Naive thymus-derived CD4-positive, alpha-beta T cell (primary cell): ENCODE measurements around the gene NAPEPLD. TPM values are rescaled to one million over a fixed set of nuclear protein-coding genes. Genes with fewer than 3 reads are reported as not detected.

Experiments
- ATAC-seq: fragments of 150-1000 bp; cut with Tn5 transposase; 2 replicates; pipeline ENCODE4 v1.10.0; 2021; ENCODE audit warnings: mild to moderate bottlenecking, moderate library complexity
- CTCF ChIA-PET: fragments of 350-600 bp; sonication (Branson Sonifier 250); formaldehyde crosslinking; loops from one replicate; lab custom pipeline; 2021; ENCODE audit warnings: antibody characterized with exemption; lab: Charles Lee
- POLR2A ChIA-PET: fragments of 350-600 bp; sonication (Branson Sonifier 250); formaldehyde crosslinking; loops from one replicate; lab custom pipeline; 2021; ENCODE audit warnings: antibody characterized with exemption, inconsistent platforms; lab: Charles Lee
- DNase-seq, 9 donors: peaks; one replicate each; pipeline versions ENCODE4 v3.0.0 to v3.0.0-alpha.2; 2020 to 2022; ENCODE audit warnings: mixed read lengths in 1 of 9
- H3K27ac ChIP-seq: one replicate; pipeline ENCODE4 v1.7.0; 2013; ENCODE audit warnings: mild to moderate bottlenecking, low read depth, low read length, moderate library complexity
- H3K27me3 ChIP-seq, 2 donors: one replicate each; pipeline ENCODE4 v1.7.0; 2013; ENCODE audit warnings: low read length in 2 of 2, mild to moderate bottlenecking in 2 of 2, moderate library complexity in 2 of 2; ENCODE audit not compliant: control insufficient read depth in 2 of 2, insufficient read depth in 2 of 2
- H3K36me3 ChIP-seq, 3 experiments: 1 replicate in 2 of 3; 2 replicates in 1 of 3; pipeline ENCODE4 v1.7.0; 2013; ENCODE audit warnings: low read length in 3 of 3, mild to moderate bottlenecking in 3 of 3, moderate library complexity in 1 of 3; ENCODE audit not compliant: insufficient read depth in 3 of 3, control insufficient read depth in 2 of 3
- H3K4me1 ChIP-seq, 2 donors: one replicate each; pipeline ENCODE4 v1.7.0; 2013; ENCODE audit warnings: low read length in 2 of 2, mild to moderate bottlenecking in 2 of 2, moderate library complexity in 1 of 2; ENCODE audit not compliant: control insufficient read depth in 2 of 2, insufficient read depth in 2 of 2
- H3K4me3 ChIP-seq: 2 replicates; pipeline ENCODE4 v1.7.0; 2013; ENCODE audit warnings: mild to moderate bottlenecking, low read length
- H3K9me3 ChIP-seq, 3 experiments: 1 replicate in 2 of 3; 2 replicates in 1 of 3; pipeline ENCODE4 v1.7.0; 2013; ENCODE audit warnings: low read length in 3 of 3; ENCODE audit not compliant: control insufficient read depth in 2 of 3
- H3K27ac Mint-ChIP-seq, 9 donors: one replicate each; pipeline ENCODE4 v1.8.0; 2020 to 2022; ENCODE audit warnings: mixed read lengths in 9 of 9, mild to moderate bottlenecking in 8 of 9, moderate library complexity in 5 of 9, inconsistent platforms in 2 of 9
- H3K27me3 Mint-ChIP-seq, 5 donors: one replicate each; pipeline ENCODE4 v1.8.0; 2021 to 2022; ENCODE audit warnings: mixed read lengths in 5 of 5, mild to moderate bottlenecking in 1 of 5
- H3K36me3 Mint-ChIP-seq, 5 donors: one replicate each; pipeline ENCODE4 v1.8.0; 2020 to 2022; ENCODE audit warnings: mixed read lengths in 5 of 5, mild to moderate bottlenecking in 3 of 5, inconsistent platforms in 1 of 5
- H3K4me1 Mint-ChIP-seq, 7 donors: one replicate each; pipeline ENCODE4 v1.8.0; 2020 to 2022; ENCODE audit warnings: mixed read lengths in 7 of 7, mild to moderate bottlenecking in 3 of 7, inconsistent platforms in 1 of 7
- H3K4me3 Mint-ChIP-seq, 10 donors: one replicate each; pipeline ENCODE4 v1.8.0; 2020 to 2022; ENCODE audit warnings: mild to moderate bottlenecking in 10 of 10, mixed read lengths in 10 of 10, moderate library complexity in 6 of 10, inconsistent platforms in 2 of 10
- H3K9me3 Mint-ChIP-seq, 11 donors: one replicate each; pipeline ENCODE4 v1.8.0; 2020 to 2022; ENCODE audit warnings: mixed read lengths in 11 of 11, mild to moderate bottlenecking in 4 of 11, inconsistent platforms in 1 of 11, moderate library complexity in 1 of 11
- intact Hi-C, 2 donors: fragments of 100-400 bp; cut with micrococcal nuclease; formaldehyde crosslinking; loops; one replicate each; pipeline ENCODE4 v1.15.1; 2023
- polyA plus RNA-seq, 2 donors: library from polyadenylated mRNA; unstranded; fragments of 300-500 nt; fragmentation: Illumina TruSeq; gene quantifications; one replicate each; pipeline ENCODE4 v1.2.3, GENCODE V29; 2021
- total RNA-seq, 6 experiments: library from RNA in 5 of 6; stranded (reverse) in 5 of 6; gene quantifications; 1 replicate in 5 of 6; 2 replicates in 1 of 6; pipeline ENCODE4 v1.2.3 and lab custom pipeline; 2021 to 2026

NAPEPLD gene
- total and polyA plus RNA-seq, 7 experiments from 2014 or later, result 2.9 to 19.7 (median 9.9) TPM

DNA sequence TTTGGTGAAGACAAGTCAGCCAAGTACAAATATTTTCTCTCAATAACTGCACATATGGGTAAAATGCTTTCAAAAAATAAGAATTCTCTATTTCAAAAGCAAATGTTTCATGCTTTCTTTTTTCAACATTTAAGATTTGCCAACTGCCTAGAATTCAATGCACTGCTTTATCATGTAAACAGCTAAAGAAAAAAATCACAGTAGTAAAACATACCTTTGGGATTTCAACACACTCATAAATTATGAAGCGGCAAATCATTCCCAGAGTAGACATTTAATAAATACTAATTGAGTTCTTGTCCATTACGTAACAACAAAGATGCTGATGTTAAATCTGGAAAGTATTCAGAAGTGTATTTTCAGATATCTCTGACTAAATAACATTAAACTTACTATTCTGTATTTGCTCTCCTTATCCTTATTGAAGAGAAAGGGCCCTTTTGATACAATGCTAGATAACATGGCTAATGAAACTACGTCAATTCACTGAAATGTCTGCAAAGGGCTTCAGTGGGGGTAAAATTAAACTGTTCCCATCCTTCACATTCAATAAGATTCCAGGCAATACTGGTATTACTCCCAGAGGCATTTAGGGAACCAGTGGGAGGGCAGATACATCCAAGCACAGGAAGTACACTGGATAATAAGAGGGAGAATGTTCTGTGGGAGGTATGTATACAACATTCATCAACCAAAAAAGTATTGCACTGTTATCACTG, 13.9 kb downstream of the NAPEPLD start:
- ChIA-PET CTCF (no interaction called here), POLR2A (no interaction called here)
- Mint-ChIP-seq H3K9me3 (peaks cover 0 to 3% (median 0%) of the 10 kb centered on the region in 11 donors), H3K4me3 (no peak overlapping the region), H3K27ac (peak overlapping the region in 1 of 9 donors; percentile 26), H3K27me3 (no peaks in the 10 kb centered on the region), H3K4me1 (peaks cover 4 to 23% (median 17%) of the 10 kb centered on the region in 7 donors), H3K36me3 (peaks cover 0 to 20% (median 4%) of the 10 kb centered on the region in 5 donors)
- DNase-seq (no peak), ATAC-seq (no peak)
- H3K4me3 ChIP-seq, result no peak overlapping the region
- no peaks in the 10 kb centered on the region for H3K9me3 ChIP-seq
- H3K27me3 ChIP-seq, result no peaks in the 10 kb centered on the region
- H3K36me3 ChIP-seq, result no peaks in the 10 kb centered on the region
- no peaks in the 10 kb centered on the region for H3K4me1 ChIP-seq
- intact Hi-C loops, result no loop called here
- H3K27ac ChIP-seq, result no peak overlapping the region

DNA sequence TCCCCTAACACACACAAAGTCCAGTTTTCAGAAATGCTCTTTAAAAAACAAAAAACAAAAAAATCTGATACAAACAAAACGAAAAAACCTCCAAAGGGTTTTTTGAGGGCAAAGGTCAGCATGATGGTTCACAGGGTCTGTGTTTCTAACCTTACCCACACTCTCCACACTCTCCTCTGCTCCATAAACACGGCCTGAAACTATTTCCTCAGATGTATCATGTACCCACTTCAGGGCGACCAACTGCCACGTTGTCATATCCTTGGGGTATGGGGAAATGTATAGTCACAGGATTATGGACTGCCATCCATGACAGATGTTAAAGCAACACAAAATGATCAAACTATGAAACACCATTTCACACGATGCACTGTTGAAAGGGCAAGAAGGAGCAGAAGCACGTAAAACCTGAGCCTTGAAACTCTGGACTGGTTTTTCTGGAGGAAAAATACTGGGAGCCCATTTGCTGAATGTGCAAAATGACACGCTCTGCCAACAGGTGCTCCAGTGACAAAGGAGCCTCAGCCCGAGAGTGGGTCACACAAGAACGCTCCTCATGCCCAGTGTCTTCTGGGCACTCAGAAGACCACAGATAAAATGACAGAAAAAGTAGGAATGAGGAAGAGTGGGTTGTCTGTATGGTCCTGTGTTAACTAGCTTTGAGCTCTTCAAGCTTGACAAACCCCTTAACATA, 15.8 kb downstream of the NAPEPLD start:
- Mint-ChIP-seq H3K4me1 (peaks cover 7 to 26% (median 19%) of the 10 kb centered on the region in 7 donors), H3K9me3 (peaks cover 0 to 3% (median 0%) of the 10 kb centered on the region in 11 donors), H3K36me3 (peaks cover 4 to 17% (median 10%) of the 10 kb centered on the region in 5 donors), H3K27me3 (no peaks in the 10 kb centered on the region), H3K27ac (peak overlapping the region in 1 of 9 donors; percentile 53), H3K4me3 (no peak overlapping the region)
- no peak for ATAC-seq
- H3K27ac ChIP-seq, result no peak overlapping the region
- no peak for DNase-seq
- H3K4me3 ChIP-seq, result no peak overlapping the region
- no peaks in the 10 kb centered on the region for H3K9me3 ChIP-seq
- peaks cover 0 to 5% (median 0%) of the 10 kb centered on the region in 3 experiments for H3K36me3 ChIP-seq
- no peaks in the 10 kb centered on the region for H3K27me3 ChIP-seq
- no peaks in the 10 kb centered on the region for H3K4me1 ChIP-seq
- intact Hi-C loops, result no loop called here
- CTCF ChIA-PET, result no interaction called here
- POLR2A ChIA-PET, result interaction anchor here (0.5 kb wide), 1 partner anchor 279 kb away, joined by 3 read pairs; no protein-coding TSS in a partner anchor

DNA sequence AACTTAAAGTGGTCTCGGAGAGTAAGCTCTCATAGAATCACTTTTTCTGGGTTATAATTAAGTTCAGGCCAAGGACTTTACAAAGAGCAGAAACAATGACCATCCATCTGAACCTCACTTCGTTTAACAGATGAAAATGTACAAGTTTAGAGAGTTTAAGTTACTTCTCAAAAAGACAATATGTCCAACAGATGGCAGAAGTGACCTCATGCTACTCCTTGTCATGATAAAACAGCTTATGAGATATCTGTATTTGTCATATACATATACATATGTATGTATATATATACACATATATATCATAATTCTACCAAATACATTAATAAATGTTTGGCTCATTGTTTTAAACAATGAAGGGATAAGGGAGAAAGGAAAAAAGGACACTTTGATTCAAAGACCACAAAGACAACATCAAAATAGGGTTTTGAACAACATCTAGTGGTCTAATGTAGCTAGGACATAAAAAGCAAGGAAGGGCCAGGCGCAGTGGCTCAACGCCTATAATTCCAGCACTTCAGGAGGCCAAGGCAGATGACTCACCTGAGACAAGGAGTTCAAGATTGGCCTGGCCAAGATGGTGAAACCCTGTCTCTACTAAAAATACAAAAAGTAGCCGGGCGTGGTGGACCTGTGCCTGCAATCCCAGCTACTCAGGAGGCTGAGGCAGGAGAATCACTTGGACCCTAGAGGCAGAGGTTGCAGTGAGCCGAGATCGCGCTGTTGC, 17.8 kb downstream of the NAPEPLD start:
- H3K4me3 ChIP-seq, result no peak overlapping the region
- H3K9me3 Mint-ChIP-seq, result no peaks in the 10 kb centered on the region
- H3K4me1 Mint-ChIP-seq, result peaks cover 7 to 28% (median 22%) of the 10 kb centered on the region in 7 donors
- CTCF ChIA-PET, result interaction anchor here (0.9 kb wide), 1 partner anchor 55 kb away, joined by 3 read pairs; no protein-coding TSS in a partner anchor
- H3K9me3 ChIP-seq, result no peaks in the 10 kb centered on the region
- H3K27ac Mint-ChIP-seq, result no peak overlapping the region
- ATAC-seq (no peak), DNase-seq (no peak)
- intact Hi-C loops, result no loop called here
- H3K4me1 ChIP-seq, result no peaks in the 10 kb centered on the region
- H3K4me3 Mint-ChIP-seq, result no peak overlapping the region
- H3K36me3 Mint-ChIP-seq, result peaks cover 12 to 35% (median 24%) of the 10 kb centered on the region in 5 donors
- peaks cover 0 to 16% (median 7%) of the 10 kb centered on the region in 3 experiments for H3K36me3 ChIP-seq
- H3K27me3 Mint-ChIP-seq, result no peaks in the 10 kb centered on the region
- POLR2A ChIA-PET, result no interaction called here
- no peak overlapping the region for H3K27ac ChIP-seq
- no peaks in the 10 kb centered on the region for H3K27me3 ChIP-seq

DNA sequence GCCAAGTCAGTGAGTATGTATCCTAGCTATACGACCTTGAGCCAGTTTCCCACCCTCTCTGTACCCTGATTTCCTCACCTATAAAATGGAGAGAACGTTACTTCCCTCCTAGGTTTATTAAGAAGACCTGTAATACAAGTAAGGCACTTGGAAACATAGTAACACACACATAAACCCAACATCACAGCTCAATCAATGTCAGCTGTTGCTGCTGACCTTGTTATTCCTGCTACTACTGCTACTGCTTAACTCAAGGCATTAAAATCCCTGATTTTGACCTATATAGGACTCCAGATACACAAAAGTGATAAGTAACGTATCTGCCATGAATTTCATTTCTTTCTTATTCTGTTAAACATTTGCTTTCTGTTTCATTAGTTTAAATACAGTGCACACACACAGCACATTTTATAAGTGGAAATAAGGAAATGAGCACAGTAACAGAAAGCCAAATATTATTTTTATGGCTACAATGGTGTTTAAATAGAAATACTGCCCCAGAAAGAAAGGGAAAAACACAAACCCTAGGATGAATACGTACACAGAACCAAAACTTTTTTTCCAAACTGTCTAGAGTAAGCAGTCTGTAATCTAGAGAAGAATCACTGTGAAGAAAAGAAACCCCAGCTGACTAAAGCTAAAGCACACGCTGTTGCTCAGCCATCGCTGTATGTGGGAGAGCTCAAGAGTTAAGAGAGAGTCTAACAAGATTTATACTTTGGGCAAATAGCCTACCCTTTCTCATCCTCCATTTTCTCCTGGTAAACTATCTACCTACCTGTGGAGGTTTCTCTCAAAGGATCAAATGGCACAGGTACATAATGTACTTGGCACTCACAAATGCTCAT, 19.0 kb downstream of the NAPEPLD start:
- POLR2A ChIA-PET, result interaction anchor here (0.6 to 0.7 kb wide), 2 partner anchors 10 to 20 kb away, joined by 3 read pairs; no protein-coding TSS in a partner anchor
- Mint-ChIP-seq H3K36me3 (peaks cover 12 to 37% (median 26%) of the 10 kb centered on the region in 5 donors), H3K4me1 (peaks cover 7 to 24% (median 18%) of the 10 kb centered on the region in 7 donors), H3K9me3 (no peaks in the 10 kb centered on the region), H3K27ac (peak overlapping the region in 2 of 9 donors; percentile 2 to 6), H3K4me3 (no peak overlapping the region), H3K27me3 (no peaks in the 10 kb centered on the region)
- Histone ChIP-seq H3K36me3 (peaks cover 0 to 18% (median 7%) of the 10 kb centered on the region in 3 experiments), H3K4me3 (no peak overlapping the region), H3K27ac (no peak overlapping the region), H3K27me3 (no peaks in the 10 kb centered on the region), H3K4me1 (no peaks in the 10 kb centered on the region), H3K9me3 (no peaks in the 10 kb centered on the region)
- intact Hi-C loops, result no loop called here
- DNase-seq, result no peak
- ATAC-seq, result no peak
- CTCF ChIA-PET, result interaction anchor here (0.9 kb wide), 1 partner anchor 54 kb away, joined by 3 read pairs; no protein-coding TSS in a partner anchor

DNA sequence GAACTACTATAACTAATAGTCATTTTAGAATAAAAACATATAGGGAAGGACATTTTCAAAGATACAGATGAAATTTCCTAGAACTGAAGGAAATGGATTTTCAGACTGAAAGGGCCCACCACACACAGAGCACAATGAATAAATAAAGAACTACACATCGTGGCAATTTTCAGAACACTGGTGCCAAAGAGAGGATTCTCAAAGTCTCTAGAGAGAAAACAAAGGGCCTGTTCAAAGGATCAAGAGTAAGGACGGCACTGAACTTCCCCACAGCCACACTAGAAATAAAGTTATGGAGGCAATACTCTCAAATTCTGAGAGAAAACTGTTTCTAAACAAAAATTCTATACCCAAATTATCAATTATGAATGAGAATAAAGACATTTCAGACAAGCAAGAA, 21.9 kb downstream of the NAPEPLD start:
- Mint-ChIP-seq H3K27ac (no peak overlapping the region), H3K36me3 (peaks cover 16 to 47% (median 36%) of the 10 kb centered on the region in 5 donors), H3K27me3 (no peaks in the 10 kb centered on the region), H3K4me1 (peaks cover 4 to 20% (median 7%) of the 10 kb centered on the region in 7 donors), H3K9me3 (no peaks in the 10 kb centered on the region), H3K4me3 (no peak overlapping the region)
- Histone ChIP-seq H3K27ac (no peak overlapping the region), H3K9me3 (no peaks in the 10 kb centered on the region), H3K36me3 (peaks cover 0 to 25% (median 7%) of the 10 kb centered on the region in 3 experiments), H3K4me1 (no peaks in the 10 kb centered on the region), H3K4me3 (no peak overlapping the region), H3K27me3 (no peaks in the 10 kb centered on the region)
- ChIA-PET POLR2A (no interaction called here), CTCF (interaction anchor here (0.7 kb wide), 1 partner anchor 821 kb away, joined by 3 read pairs; no protein-coding TSS in a partner anchor)
- ATAC-seq (no peak), DNase-seq (no peak)
- intact Hi-C loops, result no loop called here
